AG04449 (cell line): ENCODE measurements around the gene NUTF2.

Experiments used
- CTCF ChIA-PET: fragments of 350-600 bp; formaldehyde crosslinking; extraction: SDS; loops from one replicate; lab custom pipeline; 2021; ENCODE audit warnings: antibody characterized with exemption; lab: Yijun Ruan, JAX
- POLR2A ChIA-PET: fragments of 400-600, 350-600 bp; formaldehyde crosslinking; extraction: SDS; loops from one replicate; lab custom pipeline; 2020; ENCODE audit warnings: antibody characterized with exemption, inconsistent platforms; lab: Yijun Ruan, JAX
- DNase-seq: peaks from one replicate; pipeline ENCODE4 v3.0.0-alpha.2; 2010; ENCODE audit warnings: low read depth, low spot score
- H3K4me3 ChIP-seq: 2 replicates; pipeline ENCODE4 v1.5.1; 2011; ENCODE audit warnings: low read depth, mild to moderate bottlenecking, control low read depth, low read length
- TF ChIP-seq, protein P1 (sequence below): IDR thresholded peaks from one replicate; pipeline ENCODE4 v1.5.1; 2011; ENCODE audit warnings: mild to moderate bottlenecking, moderate library complexity, low read length, control low read depth, inconsistent platforms; ENCODE audit not compliant: insufficient read depth; ENCODE audit errors: missing control alignments

NUTF2 gene

DNA sequence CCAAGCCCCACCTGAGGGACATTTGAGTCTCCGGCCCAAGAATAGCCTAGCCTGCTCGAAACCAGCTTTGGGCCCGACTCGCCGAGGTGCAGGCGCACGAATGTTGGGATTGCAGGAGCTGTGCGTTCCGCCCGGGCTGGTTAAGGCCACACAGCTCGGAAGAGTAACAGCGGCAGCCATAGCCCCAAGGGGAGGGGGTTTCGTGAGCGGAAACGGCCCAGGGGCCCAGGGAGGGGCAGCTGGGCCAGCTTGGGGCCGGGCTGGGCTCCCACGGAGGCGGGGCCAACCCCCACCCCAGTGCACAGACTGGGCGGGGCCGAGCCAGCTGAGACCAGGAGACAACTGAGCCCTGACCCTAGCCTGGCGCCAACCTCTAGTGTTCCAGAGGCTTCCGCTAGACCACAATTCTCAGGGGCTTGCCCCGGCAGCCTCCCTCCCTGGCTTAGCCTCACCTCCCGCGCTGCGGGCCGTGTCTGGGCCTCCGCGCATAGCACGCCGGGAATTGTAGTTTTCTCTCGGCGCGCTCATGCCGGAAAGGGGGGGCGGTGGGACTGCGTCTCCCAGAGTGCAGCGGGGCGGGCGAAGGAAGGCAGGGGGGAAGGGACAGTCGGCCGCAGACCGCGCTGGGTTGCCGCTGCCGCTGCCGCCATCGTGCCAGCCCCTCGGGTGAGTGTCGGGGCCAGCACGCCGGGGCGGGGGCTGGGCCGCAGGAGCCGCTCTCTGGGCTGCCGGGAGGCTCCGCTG, at the start of gene NUTF2:
TSS of gene NUTF2 (plus strand) at position 614 of the 744 bp plus-strand sequence. CDS start 18,198 bp downstream, outside the sequence.
- peak within 1 kb of the TSS; percentile 86 for H3K4me3 ChIP-seq
- POLR2A ChIA-PET = interaction anchor here (0.5 to 1.5 kb wide), 8 partner anchors 11 to 290 kb away, joined by 3 to 5 read pairs (median 3); no protein-coding TSS in a partner anchor
- TF ChIP-seq, protein P1, sequence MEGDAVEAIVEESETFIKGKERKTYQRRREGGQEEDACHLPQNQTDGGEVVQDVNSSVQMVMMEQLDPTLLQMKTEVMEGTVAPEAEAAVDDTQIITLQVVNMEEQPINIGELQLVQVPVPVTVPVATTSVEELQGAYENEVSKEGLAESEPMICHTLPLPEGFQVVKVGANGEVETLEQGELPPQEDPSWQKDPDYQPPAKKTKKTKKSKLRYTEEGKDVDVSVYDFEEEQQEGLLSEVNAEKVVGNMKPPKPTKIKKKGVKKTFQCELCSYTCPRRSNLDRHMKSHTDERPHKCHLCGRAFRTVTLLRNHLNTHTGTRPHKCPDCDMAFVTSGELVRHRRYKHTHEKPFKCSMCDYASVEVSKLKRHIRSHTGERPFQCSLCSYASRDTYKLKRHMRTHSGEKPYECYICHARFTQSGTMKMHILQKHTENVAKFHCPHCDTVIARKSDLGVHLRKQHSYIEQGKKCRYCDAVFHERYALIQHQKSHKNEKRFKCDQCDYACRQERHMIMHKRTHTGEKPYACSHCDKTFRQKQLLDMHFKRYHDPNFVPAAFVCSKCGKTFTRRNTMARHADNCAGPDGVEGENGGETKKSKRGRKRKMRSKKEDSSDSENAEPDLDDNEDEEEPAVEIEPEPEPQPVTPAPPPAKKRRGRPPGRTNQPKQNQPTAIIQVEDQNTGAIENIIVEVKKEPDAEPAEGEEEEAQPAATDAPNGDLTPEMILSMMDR = no peak
- DNase-seq = no peak
- CTCF ChIA-PET = interaction anchor here (1.1 to 4.3 kb wide), 10 partner anchors 9 to 325 kb away, joined by 3 to 21 read pairs (median 6); no protein-coding TSS in a partner anchor

DNA sequence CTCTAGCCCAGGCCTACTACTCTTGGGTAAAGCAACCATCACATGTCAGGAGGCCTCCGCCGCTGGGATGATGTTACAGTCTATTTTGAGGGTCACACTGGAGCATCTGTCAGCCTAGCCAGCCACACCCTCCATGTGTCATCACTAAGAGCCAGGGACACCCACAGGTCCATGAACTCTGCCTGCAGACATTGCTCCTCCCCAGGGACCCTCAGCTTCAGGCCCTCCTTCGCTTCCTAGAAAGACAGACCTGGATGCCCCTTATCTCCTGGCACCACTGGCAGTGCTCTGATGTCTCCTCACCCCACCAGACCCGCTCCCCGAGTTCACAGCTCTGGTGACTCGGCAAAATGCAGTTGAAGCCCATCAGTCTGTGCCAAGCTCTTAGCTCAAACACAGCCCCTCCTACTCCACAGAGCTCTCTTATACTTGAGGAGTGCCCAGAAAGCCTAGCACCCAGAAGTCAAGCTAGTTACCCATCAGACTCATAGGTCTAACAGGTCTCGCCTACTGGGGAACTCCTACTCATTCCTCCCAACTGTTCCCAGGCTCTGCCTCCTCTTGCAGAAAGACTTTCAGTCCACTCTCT, 46.3 kb upstream of the NUTF2 start:
- no peak overlapping the region for H3K4me3 ChIP-seq
- POLR2A ChIA-PET = no interaction called here
- no peak for DNase-seq
- TF ChIP-seq, protein P1 = no peak
- CTCF ChIA-PET = interaction anchor here (0.6 to 1.7 kb wide), 3 partner anchors 16 to 128 kb away, joined by 3 to 11 read pairs (median 3); no protein-coding TSS in a partner anchor

DNA sequence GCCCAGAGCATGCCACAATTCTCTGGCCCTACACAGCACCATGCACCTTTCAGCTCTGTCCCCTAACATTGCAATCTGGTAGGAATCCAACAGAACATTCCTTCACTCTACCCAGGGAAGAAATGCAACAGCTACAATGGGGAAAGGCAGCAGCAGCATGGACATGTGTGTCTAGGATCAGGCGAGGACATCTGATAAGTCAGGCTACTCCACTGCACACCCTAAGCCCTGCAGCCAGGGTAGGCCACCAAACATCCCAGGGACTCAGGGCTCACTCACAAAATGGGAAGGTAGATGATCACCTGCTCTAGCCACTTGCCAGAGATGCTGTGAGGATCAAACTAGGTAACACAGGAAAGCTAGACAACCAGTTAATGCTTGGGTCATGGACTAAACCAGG, 45.5 kb upstream of the NUTF2 start:
- no peak for DNase-seq
- TF ChIP-seq, protein P1 = no peak
- no peak overlapping the region for H3K4me3 ChIP-seq
- POLR2A ChIA-PET = interaction anchor here (1.3 kb wide), 1 partner anchor 57 kb away, joined by 3 read pairs; no protein-coding TSS in a partner anchor
- CTCF ChIA-PET = interaction anchor here (1.0 to 2.5 kb wide), 4 partner anchors 14 to 129 kb away, joined by 3 to 21 read pairs (median 7); no protein-coding TSS in a partner anchor

DNA sequence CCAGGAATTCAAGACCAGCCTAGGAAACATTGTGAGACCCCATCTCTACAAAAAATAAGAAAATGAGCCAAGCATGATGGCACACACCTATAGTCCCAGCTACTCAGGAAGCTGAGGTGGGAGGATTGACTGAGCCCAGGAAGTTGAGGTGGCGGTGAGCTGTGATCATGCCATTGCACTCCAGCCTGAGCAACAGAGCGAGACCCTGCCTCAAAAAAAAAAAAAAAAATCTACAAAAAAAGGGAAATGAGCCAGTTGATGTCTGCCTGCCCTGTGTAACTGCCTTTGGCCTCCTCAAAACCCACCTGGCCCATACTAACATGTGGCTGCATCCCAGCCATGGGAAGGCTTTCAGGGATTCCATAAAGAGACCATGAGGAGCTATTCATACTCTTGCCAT, 44.9 kb upstream of the NUTF2 start:
- H3K4me3 ChIP-seq = no peak overlapping the region
- ChIA-PET POLR2A (interaction anchor here (1.3 kb wide), 1 partner anchor 57 kb away, joined by 3 read pairs; no protein-coding TSS in a partner anchor), CTCF (interaction anchor here (0.7 to 2.5 kb wide), 4 partner anchors 10 to 288 kb away, joined by 3 to 21 read pairs (median 3); no protein-coding TSS in a partner anchor)
- TF ChIP-seq, protein P1 = no peak
- DNase-seq = no peak

DNA sequence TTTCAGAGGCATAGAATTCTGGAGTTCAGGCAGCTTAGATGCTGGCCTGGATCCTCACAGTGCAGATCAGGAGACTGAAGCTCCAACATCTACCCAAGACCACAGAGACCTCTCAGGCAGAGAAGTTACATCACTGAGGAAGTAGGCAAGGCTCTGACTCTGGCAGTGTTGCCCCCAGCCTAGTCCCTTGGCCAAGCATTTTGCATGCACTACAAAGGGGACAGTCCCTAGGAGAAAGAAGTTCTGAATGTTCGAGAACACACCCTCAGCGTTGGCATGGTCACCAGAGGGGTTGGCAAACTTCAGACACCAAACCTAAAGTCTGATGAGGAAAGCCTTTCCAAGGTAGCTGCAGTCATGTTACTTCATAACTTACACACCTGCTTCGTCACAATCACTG, 42.8 kb upstream of the NUTF2 start:
- no peak for DNase-seq
- POLR2A ChIA-PET = no interaction called here
- TF ChIP-seq, protein P1 = no peak
- H3K4me3 ChIP-seq = no peak overlapping the region
- CTCF ChIA-PET = interaction anchor here (0.6 to 2.5 kb wide), 2 partner anchors 12 to 1637 kb away, joined by 3 to 21 read pairs; no protein-coding TSS in a partner anchor
